ENCODE data around the gene PXDC1. TPM values are rescaled to one million over a fixed set of nuclear protein-coding genes. Genes with fewer than 3 reads are reported as not detected.
"Not testable (repeated sequence)": the region's sequence is repeated elsewhere in the genome, so short reads cannot be mapped to it uniquely, and the experiment has no call there.

PXDC1 gene
- total RNA-seq, 2 experiments from 2014 or later, result 0.17 to 0.36 TPM

DNA sequence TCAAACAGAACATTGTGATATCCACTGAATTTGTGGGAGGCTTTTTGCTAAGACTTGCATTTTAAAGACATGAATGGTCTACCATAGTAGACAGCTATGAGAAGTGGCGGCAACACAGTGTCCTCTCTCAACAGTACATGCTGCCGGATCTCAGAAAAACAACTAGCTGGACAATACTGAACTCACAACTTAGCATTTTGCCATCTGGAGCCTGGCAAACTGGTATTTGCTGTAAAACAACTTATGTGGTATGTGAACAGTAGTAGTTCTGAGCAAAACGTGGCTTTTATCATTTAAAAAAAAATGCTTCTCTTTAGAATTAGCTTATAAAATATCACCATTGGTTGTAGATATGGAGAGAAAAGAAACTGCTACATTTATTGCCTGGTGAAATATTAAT lies 3.3 kb upstream of the PXDC1 start:
- Mint-ChIP-seq H3K36me3 (ENCODE audit: low read depth) (no peaks in the 10 kb centered on the region), H3K4me3 (no peak overlapping the region), H3K27ac (no peak overlapping the region), H3K9me3 (no peaks in the 10 kb centered on the region), H3K4me1 (ENCODE audit: low read depth) (no peaks in the 10 kb centered on the region), H3K27me3 (ENCODE audit: low read depth) (peaks cover 21% of the 10 kb centered on the region)
- intact Hi-C loops (cut with micrococcal nuclease), result loop anchor here (5.0 kb wide), 1 partner anchor 1023 kb away; the partner anchor contains the start of gene CDYL
- no peak for DNase-seq
- CTCF ChIA-PET, result interaction anchor here (1.4 kb wide), 1 partner anchor 94 kb away, joined by 5 read pairs; the partner anchor contains the start of gene FAM50B

DNA sequence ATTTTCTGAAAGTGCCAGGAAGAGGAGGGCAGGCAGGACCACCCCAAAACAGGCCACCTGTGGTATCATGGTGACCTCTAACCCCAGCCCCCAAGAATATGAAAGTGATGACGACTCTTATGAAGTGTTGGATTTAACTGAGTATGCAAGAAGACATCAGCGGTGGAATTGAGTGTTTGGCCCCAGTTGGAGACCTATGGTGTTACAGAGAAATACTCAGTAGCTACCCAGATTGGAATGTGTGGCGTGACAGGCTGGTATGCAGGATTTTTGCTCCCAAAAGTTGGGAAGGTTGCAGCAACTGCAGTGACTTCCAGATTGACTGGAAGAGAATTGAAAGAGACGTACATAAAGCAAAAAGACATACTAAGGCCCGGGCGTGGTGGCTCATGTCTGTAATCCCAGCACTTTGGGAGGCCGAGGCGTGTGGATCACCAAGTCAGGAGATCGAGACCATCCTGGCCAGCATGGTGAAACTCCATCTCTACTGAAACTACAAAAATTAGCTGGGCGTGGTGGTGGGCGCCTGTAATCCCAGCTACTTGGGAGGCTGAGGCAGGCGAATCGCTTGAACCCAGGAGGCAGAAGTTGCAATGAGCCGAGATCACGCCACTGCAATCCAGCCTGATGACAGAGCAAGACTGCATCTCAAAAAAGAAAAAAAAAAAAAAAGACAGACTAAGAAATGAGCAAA lies 2.7 kb upstream of the PXDC1 start:
- DNase-seq; H3K4me3 Mint-ChIP-seq; H3K4me1 Mint-ChIP-seq (ENCODE audit: low read depth); H3K9me3 Mint-ChIP-seq; CTCF ChIA-PET; H3K36me3 Mint-ChIP-seq (ENCODE audit: low read depth); H3K27ac Mint-ChIP-seq: not testable (repeated sequence)
- peaks cover 27% of the 10 kb centered on the region for H3K27me3 Mint-ChIP-seq (ENCODE audit: low read depth)
- intact Hi-C loops (cut with micrococcal nuclease), result loop anchor here (5.0 kb wide), 1 partner anchor 1023 kb away; the partner anchor contains the start of gene CDYL

DNA sequence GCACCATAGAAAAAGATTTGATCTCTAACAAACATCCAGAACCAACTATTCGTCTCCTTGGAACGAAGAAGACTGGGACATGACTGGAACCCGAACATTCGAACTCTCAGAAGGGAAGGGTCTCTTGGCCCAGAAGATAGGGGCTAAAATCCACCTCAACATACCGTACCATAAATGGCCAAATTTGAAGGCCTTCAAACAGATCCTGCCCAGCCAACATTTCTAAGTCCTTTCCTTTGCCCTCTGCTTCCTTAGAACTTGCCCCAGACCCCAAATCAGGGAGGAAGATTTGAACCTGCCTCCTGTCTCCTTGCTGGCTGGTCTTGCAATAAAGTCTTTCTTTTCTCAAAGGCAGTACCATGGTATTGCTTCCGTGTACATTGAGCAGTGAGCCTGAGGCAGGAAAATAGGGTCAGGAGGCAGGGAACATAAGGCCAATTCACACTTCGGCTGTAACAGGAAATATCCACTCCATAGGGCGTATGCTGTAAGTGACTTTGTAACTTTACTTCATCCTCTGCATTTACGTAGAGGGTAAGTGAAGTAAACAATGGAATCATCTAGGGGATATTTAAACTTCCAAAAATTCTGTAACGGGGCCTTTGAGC lies 1.8 kb upstream of the PXDC1 start:
- Mint-ChIP-seq H3K36me3 (ENCODE audit: low read depth) (no peaks in the 10 kb centered on the region), H3K4me1 (ENCODE audit: low read depth) (no peaks in the 10 kb centered on the region), H3K4me3 (no peak overlapping the region), H3K27me3 (ENCODE audit: low read depth) (peaks cover 30% of the 10 kb centered on the region), H3K27ac (no peak overlapping the region), H3K9me3 (no peaks in the 10 kb centered on the region)
- CTCF ChIA-PET, result no interaction called here
- no peak for DNase-seq
- intact Hi-C loops (cut with micrococcal nuclease), result loop anchor here (5.0 kb wide), 1 partner anchor 1024 kb away; the partner anchor contains the start of gene CDYL

- H3K9me3 Mint-ChIP-seq, result no peaks in the 10 kb centered on the region
- H3K4me3 Mint-ChIP-seq, result peak overlapping the region; percentile 43
- peaks cover 33% of the 10 kb centered on the region for H3K27me3 Mint-ChIP-seq (ENCODE audit: low read depth)
- no peaks in the 10 kb centered on the region for H3K4me1 Mint-ChIP-seq (ENCODE audit: low read depth)
- CTCF ChIA-PET, result no interaction called here
- H3K27ac Mint-ChIP-seq, result no peak overlapping the region
- DNase-seq, result no peak
- H3K36me3 Mint-ChIP-seq (ENCODE audit: low read depth), result no peaks in the 10 kb centered on the region
- intact Hi-C loops (cut with micrococcal nuclease), result loop anchor here (5.0 kb wide), 1 partner anchor 1025 kb away; the partner anchor contains the start of gene CDYL
These were observed 1.2 kb upstream of the PXDC1 start for GRCh38 chr6:3752531-3753227.

GRCh38 chr6:3751730-3752530 lies 417 bp upstream of the PXDC1 start:
- peak; percentile 76 for DNase-seq
- Mint-ChIP-seq H3K4me1 (ENCODE audit: low read depth) (no peaks in the 10 kb centered on the region), H3K27me3 (ENCODE audit: low read depth) (peaks cover 33% of the 10 kb centered on the region), H3K27ac (no peak overlapping the region), H3K9me3 (no peaks in the 10 kb centered on the region), H3K36me3 (ENCODE audit: low read depth) (no peaks in the 10 kb centered on the region), H3K4me3 (peak overlapping the region; percentile 43)
- CTCF ChIA-PET, result no interaction called here
- intact Hi-C loops (cut with micrococcal nuclease), result loop anchor here (1.0 to 5.0 kb wide), 2 partner anchors 383 to 1025 kb away; partner anchors contain the start of genes CDYL and ECI2

DNA sequence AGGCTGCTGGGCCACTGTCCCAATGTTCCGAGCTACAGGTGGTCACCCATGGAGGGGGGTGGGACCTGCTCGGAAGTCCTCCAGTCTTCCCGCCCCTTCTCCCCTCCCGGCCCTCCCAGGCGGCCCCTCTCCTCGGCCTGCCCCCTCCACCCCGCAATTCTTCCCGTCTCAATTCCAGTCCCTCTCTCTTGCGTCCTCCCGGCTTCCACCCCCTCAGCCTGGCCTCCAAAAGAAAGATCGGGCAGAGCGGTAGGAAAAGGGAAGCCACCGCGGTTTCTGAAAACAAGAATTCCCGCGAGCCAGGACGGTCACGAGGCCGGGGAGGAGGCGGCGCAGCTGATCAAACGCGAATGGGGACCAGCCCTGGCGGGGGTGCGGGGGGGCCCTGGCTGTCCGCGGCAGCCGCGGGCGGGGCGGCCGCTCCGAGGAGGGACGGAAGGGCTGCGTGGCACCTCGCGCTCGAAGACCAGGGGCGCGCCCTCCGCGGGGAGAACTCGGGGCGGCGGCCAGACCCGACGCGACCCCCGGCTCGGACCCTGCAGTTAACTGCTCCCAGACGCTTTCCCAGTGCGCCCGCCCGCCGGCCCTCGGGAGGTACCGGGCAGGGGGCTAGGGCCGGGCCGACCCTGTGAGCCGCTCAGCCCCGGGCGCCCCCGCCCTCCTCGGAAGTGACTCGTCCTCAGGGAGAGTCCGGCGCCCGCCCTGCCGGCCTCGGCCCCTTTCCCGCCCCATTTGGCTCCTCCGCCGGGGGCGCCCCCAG lies 1.0 kb downstream of the PXDC1 start:
- Mint-ChIP-seq H3K9me3 (no peaks in the 10 kb centered on the region), H3K27me3 (ENCODE audit: low read depth) (peaks cover 33% of the 10 kb centered on the region), H3K4me3 (peak overlapping the region; percentile 38), H3K36me3 (ENCODE audit: low read depth) (no peaks in the 10 kb centered on the region), H3K27ac (no peak overlapping the region), H3K4me1 (ENCODE audit: low read depth) (no peaks in the 10 kb centered on the region)
- DNase-seq, result no peak
- intact Hi-C loops (cut with micrococcal nuclease), result loop anchor here (1.0 to 5.0 kb wide), 2 partner anchors 385 to 1027 kb away; partner anchors contain the start of genes CDYL and ECI2
- CTCF ChIA-PET, result interaction anchor here (0.5 to 3.0 kb wide), 9 partner anchors 31 to 517 kb away, joined by 3 to 13 read pairs (median 3); partner anchors contain the start of gene FAM50B

- Mint-ChIP-seq H3K27me3 (ENCODE audit: low read depth) (peaks cover 33% of the 10 kb centered on the region), H3K9me3 (no peaks in the 10 kb centered on the region), H3K4me3 (peak overlapping the region; percentile 38), H3K36me3 (ENCODE audit: low read depth) (no peaks in the 10 kb centered on the region), H3K27ac (no peak overlapping the region), H3K4me1 (ENCODE audit: low read depth) (no peaks in the 10 kb centered on the region)
- CTCF ChIA-PET, result interaction anchor here (0.5 to 3.0 kb wide), 10 partner anchors 30 to 517 kb away, joined by 3 to 13 read pairs (median 3); partner anchors contain the start of gene FAM50B
- DNase-seq, result no peak
- intact Hi-C loops (cut with micrococcal nuclease), result loop anchor here (5.0 kb wide), 1 partner anchor 1027 kb away; the partner anchor contains the start of gene CDYL
These were observed 1.6 kb downstream of the PXDC1 start for GRCh38 chr6:3749977-3750316.

DNA sequence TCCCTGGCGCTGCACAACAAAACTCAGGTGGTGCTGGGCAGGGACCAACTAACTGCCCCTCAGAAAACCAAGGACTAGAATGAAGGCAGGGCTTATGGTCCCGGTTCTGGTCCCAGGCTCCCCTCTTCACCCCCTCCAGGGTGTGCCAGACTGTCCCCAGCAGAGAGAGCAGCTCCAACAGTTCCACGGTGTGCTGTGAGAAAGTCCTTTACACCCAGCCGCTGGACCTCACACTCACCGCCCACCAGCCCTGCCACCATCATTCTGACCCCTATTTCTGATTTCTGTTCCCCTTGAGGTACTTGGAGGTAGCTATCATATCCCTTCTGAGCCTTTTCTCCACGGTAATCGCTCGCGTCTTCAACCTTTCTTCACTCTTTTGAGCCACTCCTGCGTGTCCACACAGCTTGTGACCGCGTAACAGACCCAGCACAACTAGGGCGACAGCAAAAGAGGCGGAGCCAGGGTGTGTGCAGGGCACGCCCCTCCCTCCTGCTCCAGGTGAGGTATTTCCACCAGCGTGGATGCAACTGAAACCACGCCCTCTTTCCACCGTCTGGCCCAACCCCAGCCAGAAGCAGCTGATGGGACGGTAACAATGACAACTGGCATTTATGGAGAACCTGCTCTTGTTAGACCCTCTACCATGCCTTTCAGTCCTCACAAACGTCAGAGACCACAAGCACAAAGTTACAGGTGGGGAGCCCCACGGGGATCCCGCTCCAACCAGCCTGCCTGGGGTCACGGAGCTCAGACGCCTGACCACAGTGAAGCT lies 2.3 kb downstream of the PXDC1 start:
- intact Hi-C loops (cut with micrococcal nuclease), result no loop called here

GRCh38 chr6:3748208-3749066 lies 3.1 kb downstream of the PXDC1 start:
- H3K27me3 Mint-ChIP-seq (ENCODE audit: low read depth), result peaks cover 26% of the 10 kb centered on the region
- CTCF ChIA-PET, result interaction anchor here (0.6 to 3.0 kb wide), 12 partner anchors 8 to 461 kb away, joined by 3 to 18 read pairs (median 4); partner anchors contain the start of gene FAM50B
- intact Hi-C loops (cut with micrococcal nuclease), result loop anchor here (1.0 kb wide), 2 partner anchors 185 to 230 kb away; no protein-coding TSS in a partner anchor

More for the DNA sequence above, 2.3 kb downstream of the PXDC1 start:
- no peak for DNase-seq
- Mint-ChIP-seq H3K27me3 (ENCODE audit: low read depth) (peaks cover 33% of the 10 kb centered on the region), H3K27ac (no peak overlapping the region), H3K9me3 (no peaks in the 10 kb centered on the region), H3K4me3 (no peak overlapping the region), H3K36me3 (ENCODE audit: low read depth) (no peaks in the 10 kb centered on the region), H3K4me1 (ENCODE audit: low read depth) (no peaks in the 10 kb centered on the region)
- CTCF ChIA-PET, result interaction anchor here (0.6 to 3.0 kb wide), 13 partner anchors 7 to 259 kb away, joined by 3 to 18 read pairs (median 4); partner anchors contain the start of gene FAM50B

More at GRCh38 chr6:3748208-3749066, 3.1 kb downstream of the PXDC1 start:
- no peak overlapping the region for H3K27ac Mint-ChIP-seq
- H3K9me3 Mint-ChIP-seq, result no peaks in the 10 kb centered on the region
- no peaks in the 10 kb centered on the region for H3K36me3 Mint-ChIP-seq (ENCODE audit: low read depth)
- peak; percentile 68 for DNase-seq
- no peaks in the 10 kb centered on the region for H3K4me1 Mint-ChIP-seq (ENCODE audit: low read depth)
- no peak overlapping the region for H3K4me3 Mint-ChIP-seq

All from activated naive CD4-positive, alpha-beta T cell treated with anti-CD3 and anti-CD28 coated beads for 36 hours (primary cell).